HepG2 (cell line): Measurements from ENCODE around the gene TMEM165. TPM values are rescaled to one million over a fixed set of nuclear protein-coding genes. Genes with fewer than 3 reads are reported as not detected.
A peak's percentile ranks its signal among the peaks of the same experiment; 100 is the strongest.

Experiments used
- ATAC-seq: fragments of 200-7000 bp; cut with Tn5 transposase; 3 replicates; pipeline ENCODE4 v1.9.1; 2020; ENCODE audit warnings: mild to moderate bottlenecking, moderate library complexity
- BruUV-seq: library from RNA; stranded (reverse); fragments of 400-500 nt; replicated peaks from 2 replicates; lab custom pipeline; 2021; lab: Mats Ljungman, UMichigan
- CTCF ChIA-PET: fragments of 300-600 bp; formaldehyde crosslinking; extraction: SDS; loops from one replicate; lab custom pipeline; 2021; ENCODE audit warnings: low total read pairs, inconsistent platforms, low intra/inter-chr PET ratio; lab: Yijun Ruan, JAX
- POLR2A ChIA-PET: fragments of 350-600 bp; sonication (Branson Sonifier 250); formaldehyde crosslinking; loops from one replicate; lab custom pipeline; 2020; ENCODE audit warnings: antibody characterized with exemption, inconsistent platforms; lab: Yijun Ruan, JAX
- DNase-seq: peaks from one replicate; pipeline ENCODE4 v3.0.0-alpha.2; 2015; ENCODE audit warnings: low spot score
- FAIRE-seq: peaks from 3 replicates; lab custom pipeline; 2011; peaks lifted over from hg19 to GRCh38; lab: Jason Lieb, UNC
- H2AFZ ChIP-seq: one replicate; pipeline ENCODE4 v1.6.1; 2011; ENCODE audit warnings: low read length, inconsistent platforms
- H3K27ac ChIP-seq: fragments of 300-600 bp; 3 replicates; pipeline ENCODE4 v1.8.0; 2011; ENCODE audit warnings: mixed run types, mild to moderate bottlenecking, mixed read lengths, low read length, inconsistent platforms; ENCODE audit not compliant: insufficient read depth; ENCODE audit errors: extremely low read length
- H3K27me3 ChIP-seq, 2 experiments: fragments of 200-600 bp in 1 of 2; 2 replicates in 1 of 2; 3 replicates in 1 of 2; pipeline versions ENCODE4 v1.6.0 to v1.8.0; 2011; ENCODE audit warnings: low read length in 2 of 2, mild to moderate bottlenecking in 2 of 2, moderate library complexity in 2 of 2, inconsistent platforms in 1 of 2; ENCODE audit not compliant: insufficient read depth in 2 of 2, control insufficient read depth in 1 of 2
- H3K36me3 ChIP-seq, 2 experiments: fragments of 200-600 bp in 1 of 2; replicated peaks in 1 of 2; 2 replicates in 1 of 2; 3 replicates in 1 of 2; pipeline versions ENCODE4 v1.5.1 to v1.8.0; 2011; ENCODE audit warnings: low read length in 2 of 2, inconsistent platforms in 1 of 2; ENCODE audit not compliant: insufficient read depth in 2 of 2, control insufficient read depth in 1 of 2
- H3K4me1 ChIP-seq: 2 replicates; pipeline ENCODE4 v1.5.1; 2012; ENCODE audit warnings: low read length, inconsistent platforms; ENCODE audit not compliant: insufficient read depth
- H3K4me2 ChIP-seq: 2 replicates; pipeline ENCODE4 v1.6.0; 2011; ENCODE audit warnings: low read depth, low read length, inconsistent platforms
- H3K4me3 ChIP-seq, 3 experiments: fragments of 200-600 bp in 1 of 3; sonication (generic), shearing (Covaris generic) in 1 of 3; replicated peaks in 1 of 3; 2 replicates each; pipeline ENCODE4 v1.5.1; 2011 to 2016; ENCODE audit warnings: low read length in 3 of 3, inconsistent platforms in 2 of 3, low read depth in 2 of 3, mild to moderate bottlenecking in 2 of 3, control low read depth in 1 of 3, mixed read lengths in 1 of 3; ENCODE audit not compliant: insufficient read depth in 1 of 3
- H3K79me2 ChIP-seq: one replicate; pipeline ENCODE4 v1.6.1; 2011; ENCODE audit warnings: low read length, inconsistent platforms; ENCODE audit not compliant: insufficient read depth
- H3K9ac ChIP-seq: 2 replicates; pipeline ENCODE4 v1.6.0; 2011; ENCODE audit warnings: mild to moderate bottlenecking, low read depth, low read length, inconsistent platforms; ENCODE audit not compliant: insufficient read depth
- H3K9me3 ChIP-seq: 2 replicates; pipeline ENCODE4 v1.5.1; 2012; ENCODE audit warnings: mild to moderate bottlenecking, low read length
- H4K20me1 ChIP-seq: 2 replicates; pipeline ENCODE4 v1.6.0; 2011; ENCODE audit warnings: inconsistent platforms, mild to moderate bottlenecking, low read length, moderate library complexity; ENCODE audit not compliant: insufficient read depth
- AHR ChIP-seq: IDR thresholded peaks from 2 replicates; pipeline ENCODE4 v1.6.1; 2018; ENCODE audit warnings: missing genetic modification reagents, missing compliant biosample characterization
- ERF ChIP-seq: IDR thresholded peaks from 2 replicates; pipeline ENCODE4 v1.6.1; 2018; ENCODE audit warnings: missing biosample characterization, missing genetic modification reagents
- HIVEP1 ChIP-seq: sonication (generic); formaldehyde crosslinking; IDR thresholded peaks from 2 replicates; pipeline ENCODE4 v1.4.0; 2020; ENCODE audit warnings: mild to moderate bottlenecking, missing genetic modification reagents
- LCORL ChIP-seq, 2 experiments: fragments of 450-650 bp in 1 of 2; sonication (generic) in 1 of 2; formaldehyde crosslinking in 1 of 2; IDR thresholded peaks; 2 replicates each; pipeline versions ENCODE4 v1.5.0 to v1.6.1; 2017 to 2020; ENCODE audit warnings: antibody characterized with exemption in 1 of 2, missing genetic modification reagents in 1 of 2
- STAG1 ChIP-seq: sonication (generic); formaldehyde crosslinking; IDR thresholded peaks from 2 replicates; pipeline ENCODE4 v1.4.0; 2020; ENCODE audit warnings: missing genetic modification reagents
- ZNF160 ChIP-seq: sonication (generic); formaldehyde crosslinking; IDR thresholded peaks from 2 replicates; pipeline ENCODE4 v1.8.0; 2022; ENCODE audit warnings: mild to moderate bottlenecking, inconsistent platforms, missing genetic modification reagents
- WGBS: methylation state at CpG from one replicate; pipeline ENCODE4 v1.1.6; 2017; ENCODE audit warnings: low lambda C conversion rate; 5-methylcytosine and 5-hydroxymethylcytosine counted together
- in situ Hi-C: cut with HindIII; loops from 2 replicates; pipeline ENCODE4 v1.10.0; 2017; ENCODE audit warnings: low pct_unique_long_range_greater_than_20kb; ENCODE audit not compliant: extremely low pct_ligation_motif_present
- intact Hi-C: fragments of 100-400 bp; cut with micrococcal nuclease; formaldehyde crosslinking; loops from one replicate; pipeline ENCODE4 v1.10.0; 2022; ENCODE audit not compliant: unreplicated experiment
- polyA plus RNA-seq, 8 experiments: library from polyadenylated mRNA; depleted of rRNA in 3 of 8; stranded (reverse) in 7 of 8; unstranded in 1 of 8; fragments of >200 nt; fragmentation: Illumina TruSeq in 4 of 8; extraction: Trizol in 4 of 8; gene quantifications; 2 replicates each; pipeline versions ENCODE4 v1.2.1 to v1.2.3, GENCODE V29; 2011 to 2016; ENCODE audit warnings: low read depth in 4 of 8, missing spikeins in 1 of 8, mixed read lengths in 1 of 8; ENCODE audit not compliant: insufficient read depth in 1 of 8
- total RNA-seq, 5 experiments: library from RNA; depleted of rRNA; stranded (reverse); fragments of >200 nt; fragmentation: Illumina TruSeq; extraction: Trizol; gene quantifications; 2 replicates each; pipeline ENCODE4 v1.2.3, GENCODE V29; 2016; ENCODE audit warnings: low read depth in 1 of 5
- TF ChIP-seq, protein P1 (sequence below): sonication (generic); formaldehyde crosslinking; IDR thresholded peaks from 2 replicates; pipeline ENCODE4 v1.5.0; 2020; ENCODE audit warnings: mild to moderate bottlenecking, missing genetic modification reagents, moderate library complexity
- TF ChIP-seq, protein P2 (sequence below), 2 experiments: fragments of 450-650 bp in 1 of 2; sonication (generic) in 1 of 2; formaldehyde crosslinking; IDR thresholded peaks; 2 replicates each; pipeline versions ENCODE4 v1.5.0 to v1.8.0; 2020 to 2022; ENCODE audit warnings: mild to moderate bottlenecking in 1 of 2, missing genetic modification reagents in 1 of 2
- TF ChIP-seq, protein P3 (sequence below): sonication (generic); formaldehyde crosslinking; IDR thresholded peaks from 2 replicates; pipeline ENCODE4 v1.5.1; 2020; ENCODE audit warnings: mild to moderate bottlenecking, missing genetic modification reagents, borderline replicate concordance

TMEM165 gene
- total and polyA plus RNA-seq, 2 of the 13 experiments (the other 11 are each of a cell fraction or from before 2014, with no cell fraction given), result 54.6 to 103 TPM

GRCh38 chr4:55444827-55445226, 49.1 kb downstream of the TMEM165 start:
- POLR2A ChIA-PET, result no interaction called here
- Histone ChIP-seq H3K79me2 (no peaks in the 10 kb centered on the region), H3K4me1 (no peaks in the 10 kb centered on the region), H3K4me2 (no peak overlapping the region)
- no TSS peak for BruUV-seq
- FAIRE-seq, result peak; percentile 61
- DNase-seq, result peak; percentile 7
- TF ChIP-seq, protein P1, sequence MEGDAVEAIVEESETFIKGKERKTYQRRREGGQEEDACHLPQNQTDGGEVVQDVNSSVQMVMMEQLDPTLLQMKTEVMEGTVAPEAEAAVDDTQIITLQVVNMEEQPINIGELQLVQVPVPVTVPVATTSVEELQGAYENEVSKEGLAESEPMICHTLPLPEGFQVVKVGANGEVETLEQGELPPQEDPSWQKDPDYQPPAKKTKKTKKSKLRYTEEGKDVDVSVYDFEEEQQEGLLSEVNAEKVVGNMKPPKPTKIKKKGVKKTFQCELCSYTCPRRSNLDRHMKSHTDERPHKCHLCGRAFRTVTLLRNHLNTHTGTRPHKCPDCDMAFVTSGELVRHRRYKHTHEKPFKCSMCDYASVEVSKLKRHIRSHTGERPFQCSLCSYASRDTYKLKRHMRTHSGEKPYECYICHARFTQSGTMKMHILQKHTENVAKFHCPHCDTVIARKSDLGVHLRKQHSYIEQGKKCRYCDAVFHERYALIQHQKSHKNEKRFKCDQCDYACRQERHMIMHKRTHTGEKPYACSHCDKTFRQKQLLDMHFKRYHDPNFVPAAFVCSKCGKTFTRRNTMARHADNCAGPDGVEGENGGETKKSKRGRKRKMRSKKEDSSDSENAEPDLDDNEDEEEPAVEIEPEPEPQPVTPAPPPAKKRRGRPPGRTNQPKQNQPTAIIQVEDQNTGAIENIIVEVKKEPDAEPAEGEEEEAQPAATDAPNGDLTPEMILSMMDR (CRISPR knock-in tag), result peak; percentile 37
- TF ChIP-seq STAG1 (CRISPR knock-in tag), result peak; percentile 56
- TF ChIP-seq ERF, result no peak
- TF ChIP-seq, all 625 proteins: peak for 2
- Histone ChIP-seq H3K36me3 (peaks cover 3 to 43% of the 10 kb centered on the region in 2 experiments), H3K9ac (no peak overlapping the region), H3K4me3 (no peak overlapping the region), H2AFZ (no peak overlapping the region), H3K27me3 (no peaks in the 10 kb centered on the region), H3K27ac (no peak overlapping the region), H3K9me3 (no peaks in the 10 kb centered on the region), H4K20me1 (no peaks in the 10 kb centered on the region)
- intact Hi-C loops, result loop anchor here (2.0 kb wide), 1 partner anchor 110 kb away; no protein-coding TSS in a partner anchor
- no peak for ATAC-seq
- WGBS, result 88% methylated on average over 2 of the region's 2 CpGs
- CTCF ChIA-PET, result no interaction called here
- in situ Hi-C loops, result no loop called here

DNA sequence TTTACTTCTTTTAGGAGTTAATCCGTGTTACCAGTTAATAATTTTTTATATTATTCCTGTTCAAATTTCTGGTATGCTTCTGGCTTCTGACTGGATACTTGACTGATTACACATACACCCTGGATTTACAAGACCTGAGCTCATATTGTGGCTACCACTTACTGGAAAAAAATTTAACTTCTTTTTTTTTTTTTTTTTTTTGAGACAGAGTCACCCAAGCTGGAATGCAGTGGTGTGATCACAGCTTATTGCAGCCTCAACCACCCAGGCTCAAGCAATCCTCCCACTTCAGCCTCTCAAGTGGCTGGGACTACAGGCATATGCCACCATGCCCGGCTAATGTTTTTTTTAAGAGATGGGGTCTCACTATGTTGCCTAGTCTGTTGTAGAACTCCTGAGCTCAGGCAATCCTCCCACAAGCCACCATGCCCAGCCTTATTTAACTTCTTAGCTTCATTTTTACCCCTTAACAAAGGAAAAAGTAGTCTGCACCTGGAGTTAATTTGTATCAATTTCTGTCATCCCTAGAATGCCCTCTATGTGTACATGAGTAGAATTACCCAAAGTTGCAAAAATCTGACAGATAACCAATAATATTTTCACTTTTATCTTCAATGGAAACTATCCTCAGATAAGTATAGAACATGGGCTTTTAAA, 50.3 kb downstream of the TMEM165 start:
- Histone ChIP-seq H3K4me3 (no peak overlapping the region), H3K4me1 (no peaks in the 10 kb centered on the region), H3K27me3 (no peaks in the 10 kb centered on the region), H3K79me2 (no peaks in the 10 kb centered on the region), H4K20me1 (no peaks in the 10 kb centered on the region), H3K9me3 (no peaks in the 10 kb centered on the region), H3K27ac (no peak overlapping the region), H3K4me2 (no peak overlapping the region), H3K36me3 (peaks cover 3 to 50% of the 10 kb centered on the region in 2 experiments), H2AFZ (no peak overlapping the region), H3K9ac (no peak overlapping the region)
- in situ Hi-C loops (no loop called here), intact Hi-C loops (loop anchor here (2.0 kb wide), 1 partner anchor 109 kb away; no protein-coding TSS in a partner anchor)
- CTCF ChIA-PET, result no interaction called here
- FAIRE-seq, result no peak
- no peak for DNase-seq
- ATAC-seq, result no peak
- no TSS peak for BruUV-seq
- WGBS, result 96% methylated on average over 2 of the region's 2 CpGs
- POLR2A ChIA-PET, result no interaction called here
- no peak for TF ChIP-seq ZNF160 (CRISPR knock-in tag)
- TF ChIP-seq, protein P2, sequence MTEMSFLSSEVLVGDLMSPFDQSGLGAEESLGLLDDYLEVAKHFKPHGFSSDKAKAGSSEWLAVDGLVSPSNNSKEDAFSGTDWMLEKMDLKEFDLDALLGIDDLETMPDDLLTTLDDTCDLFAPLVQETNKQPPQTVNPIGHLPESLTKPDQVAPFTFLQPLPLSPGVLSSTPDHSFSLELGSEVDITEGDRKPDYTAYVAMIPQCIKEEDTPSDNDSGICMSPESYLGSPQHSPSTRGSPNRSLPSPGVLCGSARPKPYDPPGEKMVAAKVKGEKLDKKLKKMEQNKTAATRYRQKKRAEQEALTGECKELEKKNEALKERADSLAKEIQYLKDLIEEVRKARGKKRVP (CRISPR knock-in tag; IDR thresholded peaks at IDR 0.05), result no peak
- no peak for TF ChIP-seq AHR (CRISPR knock-in tag)
- no peak for TF ChIP-seq HIVEP1
- TF ChIP-seq LCORL (IDR thresholded peaks at IDR 0.05), result no peak
- no peak for TF ChIP-seq LCORL (CRISPR knock-in tag; IDR thresholded peaks at IDR 0.05)
- TF ChIP-seq, protein P3, sequence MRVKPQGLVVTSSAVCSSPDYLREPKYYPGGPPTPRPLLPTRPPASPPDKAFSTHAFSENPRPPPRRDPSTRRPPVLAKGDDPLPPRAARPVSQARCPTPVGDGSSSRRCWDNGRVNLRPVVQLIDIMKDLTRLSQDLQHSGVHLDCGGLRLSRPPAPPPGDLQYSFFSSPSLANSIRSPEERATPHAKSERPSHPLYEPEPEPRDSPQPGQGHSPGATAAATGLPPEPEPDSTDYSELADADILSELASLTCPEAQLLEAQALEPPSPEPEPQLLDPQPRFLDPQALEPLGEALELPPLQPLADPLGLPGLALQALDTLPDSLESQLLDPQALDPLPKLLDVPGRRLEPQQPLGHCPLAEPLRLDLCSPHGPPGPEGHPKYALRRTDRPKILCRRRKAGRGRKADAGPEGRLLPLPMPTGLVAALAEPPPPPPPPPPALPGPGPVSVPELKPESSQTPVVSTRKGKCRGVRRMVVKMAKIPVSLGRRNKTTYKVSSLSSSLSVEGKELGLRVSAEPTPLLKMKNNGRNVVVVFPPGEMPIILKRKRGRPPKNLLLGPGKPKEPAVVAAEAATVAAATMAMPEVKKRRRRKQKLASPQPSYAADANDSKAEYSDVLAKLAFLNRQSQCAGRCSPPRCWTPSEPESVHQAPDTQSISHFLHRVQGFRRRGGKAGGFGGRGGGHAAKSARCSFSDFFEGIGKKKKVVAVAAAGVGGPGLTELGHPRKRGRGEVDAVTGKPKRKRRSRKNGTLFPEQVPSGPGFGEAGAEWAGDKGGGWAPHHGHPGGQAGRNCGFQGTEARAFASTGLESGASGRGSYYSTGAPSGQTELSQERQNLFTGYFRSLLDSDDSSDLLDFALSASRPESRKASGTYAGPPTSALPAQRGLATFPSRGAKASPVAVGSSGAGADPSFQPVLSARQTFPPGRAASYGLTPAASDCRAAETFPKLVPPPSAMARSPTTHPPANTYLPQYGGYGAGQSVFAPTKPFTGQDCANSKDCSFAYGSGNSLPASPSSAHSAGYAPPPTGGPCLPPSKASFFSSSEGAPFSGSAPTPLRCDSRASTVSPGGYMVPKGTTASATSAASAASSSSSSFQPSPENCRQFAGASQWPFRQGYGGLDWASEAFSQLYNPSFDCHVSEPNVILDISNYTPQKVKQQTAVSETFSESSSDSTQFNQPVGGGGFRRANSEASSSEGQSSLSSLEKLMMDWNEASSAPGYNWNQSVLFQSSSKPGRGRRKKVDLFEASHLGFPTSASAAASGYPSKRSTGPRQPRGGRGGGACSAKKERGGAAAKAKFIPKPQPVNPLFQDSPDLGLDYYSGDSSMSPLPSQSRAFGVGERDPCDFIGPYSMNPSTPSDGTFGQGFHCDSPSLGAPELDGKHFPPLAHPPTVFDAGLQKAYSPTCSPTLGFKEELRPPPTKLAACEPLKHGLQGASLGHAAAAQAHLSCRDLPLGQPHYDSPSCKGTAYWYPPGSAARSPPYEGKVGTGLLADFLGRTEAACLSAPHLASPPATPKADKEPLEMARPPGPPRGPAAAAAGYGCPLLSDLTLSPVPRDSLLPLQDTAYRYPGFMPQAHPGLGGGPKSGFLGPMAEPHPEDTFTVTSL (CRISPR knock-in tag), result no peak
